Ishikawa (cell line): ENCODE results near the gene ARPC1B.

Source experiments
- CEBPB ChIP-seq: IDR thresholded peaks from 2 replicates; pipeline ENCODE4 v1.6.1; 2012
- CREB1 ChIP-seq: IDR thresholded peaks from 2 replicates; pipeline ENCODE4 v1.6.1; 2012; ENCODE audit warnings: low read depth
- EGR1 ChIP-seq: IDR thresholded peaks from 2 replicates; pipeline ENCODE4 v1.6.1; 2012
- EP300 ChIP-seq: IDR thresholded peaks from 2 replicates; pipeline ENCODE4 v1.6.1; 2012; ENCODE audit warnings: borderline replicate concordance
- FOXM1 ChIP-seq: IDR thresholded peaks from 2 replicates; pipeline ENCODE4 v1.6.1; 2012; ENCODE audit warnings: low read depth, borderline replicate concordance
- MAX ChIP-seq: IDR thresholded peaks from 2 replicates; pipeline ENCODE4 v1.6.1; 2012
- NFIC ChIP-seq: IDR thresholded peaks from 2 replicates; pipeline ENCODE4 v1.6.1; 2012
- RAD21 ChIP-seq: IDR thresholded peaks from 2 replicates; pipeline ENCODE4 v1.6.1; 2012; ENCODE audit warnings: low read depth
- REST ChIP-seq: IDR thresholded peaks from 2 replicates; pipeline ENCODE4 v1.6.1; 2012; ENCODE audit warnings: low read depth, mild to moderate bottlenecking
- TAF1 ChIP-seq: IDR thresholded peaks from 2 replicates; pipeline ENCODE4 v1.6.1; 2012; ENCODE audit warnings: low read depth, mild to moderate bottlenecking
- TCF12 ChIP-seq: IDR thresholded peaks from 2 replicates; pipeline ENCODE4 v1.6.1; 2012; ENCODE audit warnings: low read depth
- TEAD4 ChIP-seq: IDR thresholded peaks from 2 replicates; pipeline ENCODE4 v1.6.1; 2012
- USF1 ChIP-seq: IDR thresholded peaks from 2 replicates; pipeline ENCODE4 v1.6.1; 2012
- YY1 ChIP-seq: IDR thresholded peaks from 2 replicates; pipeline ENCODE4 v1.6.1; 2012; ENCODE audit warnings: low read depth
- ZBTB7A ChIP-seq: IDR thresholded peaks from 2 replicates; pipeline ENCODE4 v1.6.1; 2012; ENCODE audit warnings: low read depth

Gene ARPC1B

GRCh38 chr7:99392046-99392445 is 17.5 kb downstream of the ARPC1B start:
- TF ChIP-seq TAF1 (no peak), RAD21 (no peak)

- TF ChIP-seq EGR1 (no peak), TAF1 (no peak), REST (no peak), EP300 (no peak), YY1 (no peak), RAD21 (no peak), USF1 (no peak), MAX (peak; percentile 53), TCF12 (no peak), CEBPB (no peak), NFIC (no peak), FOXM1 (no peak), CREB1 (0 out of 2 replicates have a peak, but pooled peaks have one; percentile 21)
Measured at GRCh38 chr7:99392659-99393354, 18.3 kb downstream of the ARPC1B start.

- TF ChIP-seq USF1 = peak; percentile 39; the same call in 1 of the 2 replicates
- no peak for TF ChIP-seq TCF12
Measured at GRCh38 chr7:99393355-99394187, 19.0 kb downstream of the ARPC1B start.

GRCh38 chr7:99394188-99394502 is 19.6 kb downstream of the ARPC1B start:
- TF ChIP-seq EP300 (no peak), ZBTB7A (no peak), CREB1 (no peak), FOXM1 (no peak), TCF12 (no peak), REST (no peak), NFIC (no peak), YY1 (no peak), EGR1 (no peak), MAX (no peak), TEAD4 (no peak), TAF1 (no peak), RAD21 (no peak)

GRCh38 chr7:99395616-99396327 is 21.2 kb downstream of the ARPC1B start:
- TF ChIP-seq RAD21 (no peak), USF1 (no peak), CEBPB (no peak), REST (no peak), TCF12 (no peak), EGR1 (no peak), EP300 (no peak), YY1 (no peak), MAX (no peak), NFIC (no peak), ZBTB7A (no peak), TAF1 (no peak)
